Hair follicular keratinocyte (primary cell): ENCODE results near the gene SUMO4. TPM values are rescaled to one million over a fixed set of nuclear protein-coding genes. Genes with fewer than 3 reads are reported as not detected.

ENCODE experiments used
- total RNA-seq: library from RNA; depleted of rRNA; stranded (reverse); fragments of >200 nt; gene quantifications from 2 replicates; pipeline ENCODE4 v1.2.3, GENCODE V29; 2015

SUMO4 gene
- 0.15 and 0.16 TPM in 2 replicates for total RNA-seq

DNA sequence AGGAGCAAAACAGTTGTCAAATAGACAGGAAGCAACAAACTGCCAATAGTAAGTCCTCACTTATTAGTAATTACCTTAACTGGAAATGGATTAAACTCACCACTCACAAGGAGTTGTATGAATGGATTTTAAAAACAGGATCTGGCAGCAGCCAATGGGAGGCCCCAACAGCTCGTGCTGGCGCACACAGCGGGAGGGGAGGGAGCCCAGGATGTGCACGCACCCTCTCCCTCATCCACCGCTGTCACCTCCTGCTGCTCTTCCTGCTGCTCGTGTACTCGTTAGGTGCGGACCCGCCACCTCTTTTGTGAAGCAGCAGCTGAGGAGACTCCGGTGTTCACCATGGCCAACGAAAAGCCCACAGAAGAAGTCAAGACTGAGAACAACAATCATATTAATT, at the start of gene SUMO4:
Gene SUMO4 (plus strand): TSS at position 213 of the 400 bp plus-strand sequence. CDS start 130 bp downstream, at position 343.

Other genes with a start within 250 kb of the SUMO4 start
- gene TAB2, start 82.5 kb upstream of the SUMO4 start, total RNA-seq, result 16.3 and 21.8 TPM in 2 replicates
- not detected in 2 replicates for gene ZC3H12D, start 84.8 kb downstream of the SUMO4 start, total RNA-seq
- gene PPIL4, start 145.8 kb downstream of the SUMO4 start, total RNA-seq, result 14.1 and 15.7 TPM in 2 replicates
- 42.6 and 44.2 TPM in 2 replicates for gene GINM1, start 166.1 kb downstream of the SUMO4 start, total RNA-seq
- gene KATNA1, start 248.5 kb downstream of the SUMO4 start, total RNA-seq, result 22.6 and 31.5 TPM in 2 replicates